Neural cell (in vitro differentiated cells): ENCODE measurements around the gene MBTD1. TPM values are rescaled to one million over a fixed set of nuclear protein-coding genes. Genes with fewer than 3 reads are reported as not detected.

ENCODE experiments used
- H2AFZ ChIP-seq: fragments of 200-600, 300-800 bp; sonication (generic), shearing (Covaris generic); 2 replicates; pipeline ENCODE4 v1.6.0; 2014; ENCODE audit warnings: low read depth, mild to moderate bottlenecking, antibody characterized with exemption, low read length, moderate library complexity
- H3F3A ChIP-seq: fragments of 200-600 bp; shearing (Covaris generic); 2 replicates; pipeline ENCODE4 v1.6.1; 2016; ENCODE audit warnings: mild to moderate bottlenecking, moderate library complexity, mixed read lengths, antibody characterized with exemption, low read length; ENCODE audit not compliant: insufficient read depth, poor library complexity, severe bottlenecking
- H3K27ac ChIP-seq: fragments of 200-600, 300-800 bp; sonication (generic), shearing (Covaris generic); 2 replicates; pipeline ENCODE4 v1.5.1; 2014; ENCODE audit warnings: mild to moderate bottlenecking, low read length, moderate library complexity
- H3K27me3 ChIP-seq: fragments of 300-800, 200-600 bp; sonication (generic), shearing (Covaris generic); 2 replicates; pipeline ENCODE4 v1.6.0; 2014; ENCODE audit warnings: mild to moderate bottlenecking, low read depth, low read length, moderate library complexity; ENCODE audit not compliant: insufficient read depth
- H3K36me3 ChIP-seq: fragments of 300-800, 200-600 bp; sonication (generic), shearing (Covaris generic); 2 replicates; pipeline ENCODE4 v1.5.1; 2014; ENCODE audit warnings: mild to moderate bottlenecking, antibody characterized with exemption, low read length, moderate library complexity; ENCODE audit not compliant: insufficient read depth
- H3K4me2 ChIP-seq: fragments of 300-800, 200-600 bp; sonication (generic), shearing (Covaris generic); 2 replicates; pipeline ENCODE4 v1.6.0; 2014; ENCODE audit warnings: mild to moderate bottlenecking, low read length
- H3K4me3 ChIP-seq: fragments of 300-800, 200-600 bp; sonication (generic), shearing (Covaris generic); 2 replicates; pipeline ENCODE4 v1.5.1; 2014; ENCODE audit warnings: mild to moderate bottlenecking, low read length, moderate library complexity
- H3K79me2 ChIP-seq: fragments of 200-600 bp; shearing (Covaris generic); replicated peaks from 2 replicates; pipeline ENCODE4 v1.6.0; 2014; ENCODE audit warnings: mild to moderate bottlenecking, low read length, moderate library complexity; ENCODE audit not compliant: insufficient read depth
- H3K9ac ChIP-seq: fragments of 300-800, 200-600 bp; sonication (generic), shearing (Covaris generic); 2 replicates; pipeline ENCODE4 v1.6.1; 2016; ENCODE audit warnings: mild to moderate bottlenecking, low read length, mixed read lengths
- H3K9me2 ChIP-seq: fragments of 200-600 bp; shearing (Covaris generic); 2 replicates; pipeline ENCODE4 v1.6.1; 2016; ENCODE audit warnings: mild to moderate bottlenecking, low read length, mixed read lengths; ENCODE audit not compliant: insufficient read depth
- H3K9me3 ChIP-seq: fragments of 200-600, 300-800 bp; sonication (generic), shearing (Covaris generic); 2 replicates; pipeline ENCODE4 v1.6.1; 2016; ENCODE audit warnings: mild to moderate bottlenecking, mixed run types, low read length, moderate library complexity, mixed read lengths
- H4K20me1 ChIP-seq: fragments of 200-600 bp; shearing (Covaris generic); 2 replicates; pipeline ENCODE4 v1.6.1; 2016; ENCODE audit warnings: mild to moderate bottlenecking, mixed run types; ENCODE audit not compliant: insufficient read depth
- CTCF ChIP-seq: fragments of 450-650 bp; IDR thresholded peaks from 2 replicates; pipeline ENCODE4 v1.5.1; 2014; ENCODE audit warnings: antibody characterized with exemption, mild to moderate bottlenecking, moderate library complexity; ENCODE audit not compliant: poor library complexity, severe bottlenecking
- EP300 ChIP-seq: fragments of 450-650 bp; conservative IDR thresholded peaks from 2 replicates; pipeline ENCODE4 v1.6.1; 2014; ENCODE audit warnings: antibody characterized with exemption, mild to moderate bottlenecking, moderate library complexity; ENCODE audit not compliant: poor library complexity, severe bottlenecking
- EZH2 ChIP-seq: fragments of 200-600, 300-800 bp; shearing (Covaris generic), sonication (generic); IDR thresholded peaks from 2 replicates; pipeline ENCODE4 v1.6.1; 2014; ENCODE audit warnings: antibody characterized with exemption, low read length, borderline replicate concordance, mild to moderate bottlenecking; ENCODE audit not compliant: insufficient read depth, poor library complexity, severe bottlenecking
- MXI1 ChIP-seq: fragments of 450-650 bp; conservative IDR thresholded peaks from 2 replicates; pipeline ENCODE4 v1.6.1; 2014; ENCODE audit warnings: antibody characterized with exemption, mild to moderate bottlenecking; ENCODE audit not compliant: poor library complexity, severe bottlenecking
- POLR2AphosphoS5 ChIP-seq: IDR thresholded peaks from 2 replicates; pipeline ENCODE4 v1.6.1; 2012
- RAD21 ChIP-seq: fragments of 450-650 bp; conservative IDR thresholded peaks from 2 replicates; pipeline ENCODE4 v1.6.1; 2014; ENCODE audit warnings: antibody characterized with exemption, mild to moderate bottlenecking, moderate library complexity
- REST ChIP-seq: IDR thresholded peaks from 2 replicates; pipeline ENCODE4 v1.6.1; 2012; ENCODE audit warnings: borderline replicate concordance
- SMC3 ChIP-seq: fragments of 450-650 bp; conservative IDR thresholded peaks from 2 replicates; pipeline ENCODE4 v1.6.1; 2014; ENCODE audit warnings: antibody characterized with exemption, mild to moderate bottlenecking, moderate library complexity; ENCODE audit not compliant: poor library complexity
- TAF1 ChIP-seq: IDR thresholded peaks from 2 replicates; pipeline ENCODE4 v1.6.1; 2012; ENCODE audit warnings: low read depth
- polyA minus RNA-seq: library from RNA; depleted of rRNA, polyadenylated mRNA; stranded (reverse); fragments of >200 nt; gene quantifications from 2 replicates; pipeline ENCODE4 v1.2.3, GENCODE V29; 2014
- polyA plus RNA-seq: library from polyadenylated mRNA; depleted of rRNA; stranded (reverse); fragments of >200 nt; gene quantifications from 2 replicates; pipeline ENCODE4 v1.2.3, GENCODE V29; 2014

MBTD1 gene
- 59.7 and 70.0 TPM in 2 replicates for polyA plus RNA-seq
- 84.2 and 96.8 TPM in 2 replicates for polyA minus RNA-seq

- Histone ChIP-seq H3K9me2 (no peaks in the 10 kb centered on the region), H3K27ac (peak within 1 kb of the TSS; percentile 95), H3K9ac (peak within 1 kb of the TSS; percentile 98), H2AFZ (peak within 1 kb of the TSS; percentile 81), H3K27me3 (no peaks in the 10 kb centered on the region), H3K36me3 (peaks cover 15% of the 10 kb centered on the region), H4K20me1 (no peaks in the 10 kb centered on the region), H3K4me2 (peak within 1 kb of the TSS; percentile 98), H3K79me2 (peaks cover 66% of the 10 kb centered on the region), H3F3A (peaks cover 4% of the 10 kb centered on the region), H3K9me3 (no peaks in the 10 kb centered on the region), H3K4me3 (peak within 1 kb of the TSS; percentile 97)
- TF ChIP-seq RAD21 (no peak), MXI1 (peak; percentile 29), REST (peak; percentile 32), TAF1 (peak; percentile 57), CTCF (no peak), EP300 (no peak), SMC3 (no peak), POLR2AphosphoS5 (peak; percentile 90)
Measured at GRCh38 chr17:51259564-51260236, at the start of gene MBTD1. Gene MBTD1 (minus strand): TSS chr17:51260049. CDS start chr17:51225161, 34,888 bp downstream.

GRCh38 chr17:51305182-51305581 lies 45.3 kb upstream of the MBTD1 start:
- H3K9me2 ChIP-seq = no peaks in the 10 kb centered on the region
- H3K27me3 ChIP-seq = no peaks in the 10 kb centered on the region
- no peaks in the 10 kb centered on the region for H3F3A ChIP-seq
- no peak overlapping the region for H3K9ac ChIP-seq
- H3K36me3 ChIP-seq = no peaks in the 10 kb centered on the region
- no peaks in the 10 kb centered on the region for H3K9me3 ChIP-seq
- no peaks in the 10 kb centered on the region for H4K20me1 ChIP-seq
- no peak overlapping the region for H3K27ac ChIP-seq
- H3K4me2 ChIP-seq = no peak overlapping the region
- no peak overlapping the region for H3K4me3 ChIP-seq
- no peaks in the 10 kb centered on the region for H3K79me2 ChIP-seq
- no peak overlapping the region for H2AFZ ChIP-seq
- TF ChIP-seq RAD21 (no peak), EZH2 (no peak), POLR2AphosphoS5 (no peak), EP300 (no peak), TAF1 (no peak), MXI1 (no peak), CTCF (no peak), REST (no peak)
